Calu3 (cell line): Measurements from ENCODE around the gene CEP70. TPM values are rescaled to one million over a fixed set of nuclear protein-coding genes. Genes with fewer than 3 reads are reported as not detected.

Experiments
- BruUV-seq: library from RNA; stranded (reverse); fragments of 400-500 nt; replicated peaks from 2 replicates; lab custom pipeline; 2021; lab: Mats Ljungman, UMichigan
- CTCF ChIA-PET: fragments of 300-600 bp; sonication (Branson Sonifier 250); formaldehyde crosslinking; loops from one replicate; lab custom pipeline; 2022; ENCODE audit warnings: antibody characterized with exemption; lab: Charles Lee
- DNase-seq: peaks from one replicate; pipeline ENCODE4 v3.0.0; 2022
- H3K27ac Mint-ChIP-seq: one replicate; pipeline ENCODE4 v1.8.0; 2022; ENCODE audit warnings: mixed read lengths; ENCODE audit not compliant: unreplicated experiment
- H3K27me3 Mint-ChIP-seq: one replicate; pipeline ENCODE4 v1.8.0; 2022; ENCODE audit warnings: mixed read lengths; ENCODE audit not compliant: unreplicated experiment
- H3K36me3 Mint-ChIP-seq: one replicate; pipeline ENCODE4 v1.8.0; 2022; ENCODE audit warnings: mild to moderate bottlenecking, moderate library complexity, mixed read lengths; ENCODE audit not compliant: insufficient read depth, unreplicated experiment
- H3K4me1 Mint-ChIP-seq: one replicate; pipeline ENCODE4 v1.8.0; 2022; ENCODE audit warnings: mild to moderate bottlenecking, low read depth, mixed read lengths; ENCODE audit not compliant: unreplicated experiment
- H3K4me3 Mint-ChIP-seq: one replicate; pipeline ENCODE4 v1.8.0; 2022; ENCODE audit warnings: mild to moderate bottlenecking, low read depth, moderate library complexity, mixed read lengths; ENCODE audit not compliant: unreplicated experiment
- H3K9me3 Mint-ChIP-seq: one replicate; pipeline ENCODE4 v1.8.0; 2022; ENCODE audit warnings: low read depth, mixed read lengths; ENCODE audit not compliant: unreplicated experiment
- CTCF ChIP-seq: fragments of 200-600 bp; IDR thresholded peaks from one replicate; pipeline ENCODE4 v1.8.0; 2022; ENCODE audit warnings: antibody characterized with exemption; ENCODE audit not compliant: unreplicated experiment
- intact Hi-C: fragments of 100-400 bp; cut with micrococcal nuclease; formaldehyde crosslinking; loops from one replicate; pipeline ENCODE4 v1.10.0; 2022; ENCODE audit not compliant: unreplicated experiment
- total RNA-seq: library from RNA; stranded (reverse); gene quantifications from 2 replicates; pipeline ENCODE4 v1.2.3, GENCODE V29; 2022

CEP70 gene
- total RNA-seq, 1 experiment from 2014 or later = 99.1 TPM

- no peaks in the 10 kb centered on the region for H3K27me3 Mint-ChIP-seq
- no TSS peak for BruUV-seq
- no peaks in the 10 kb centered on the region for H3K9me3 Mint-ChIP-seq
- H3K27ac Mint-ChIP-seq = no peak overlapping the region
- no peak overlapping the region for H3K4me3 Mint-ChIP-seq
- peak; percentile 92 for TF ChIP-seq CTCF
- H3K4me1 Mint-ChIP-seq = no peaks in the 10 kb centered on the region
- DNase-seq = peak; percentile 79
- H3K36me3 Mint-ChIP-seq = no peaks in the 10 kb centered on the region
- intact Hi-C loops = loop anchor here (1.0 to 5.0 kb wide), 3 partner anchors 113 to 444 kb away; partner anchors contain the start of gene CEP70
- CTCF ChIA-PET = interaction anchor here (0.6 to 2.8 kb wide), 10 partner anchors 9 to 443 kb away, joined by 3 to 29 read pairs (median 4); partner anchors contain the start of gene CEP70
These were observed 114.6 kb downstream of the CEP70 start for GRCh38 chr3:138479438-138479863.

- no peaks in the 10 kb centered on the region for H3K27me3 Mint-ChIP-seq
- H3K4me1 Mint-ChIP-seq = no peaks in the 10 kb centered on the region
- BruUV-seq = no TSS peak
- intact Hi-C loops = loop anchor here (5.0 kb wide), 2 partner anchors 114 to 220 kb away; partner anchors contain the start of gene CEP70
- H3K36me3 Mint-ChIP-seq = no peaks in the 10 kb centered on the region
- no peak for DNase-seq
- TF ChIP-seq CTCF = no peak
- CTCF ChIA-PET = interaction anchor here (0.5 to 2.8 kb wide), 2 partner anchors 438 to 1519 kb away, joined by 4 to 29 read pairs; no protein-coding TSS in a partner anchor
- no peaks in the 10 kb centered on the region for H3K9me3 Mint-ChIP-seq
- no peak overlapping the region for H3K27ac Mint-ChIP-seq
- no peak overlapping the region for H3K4me3 Mint-ChIP-seq
These were observed 116.3 kb downstream of the CEP70 start for GRCh38 chr3:138477801-138478200.

GRCh38 chr3:138477120-138477519, 116.9 kb downstream of the CEP70 start:
- Mint-ChIP-seq H3K27me3 (no peaks in the 10 kb centered on the region), H3K36me3 (no peaks in the 10 kb centered on the region), H3K4me3 (no peak overlapping the region), H3K9me3 (no peaks in the 10 kb centered on the region), H3K4me1 (no peaks in the 10 kb centered on the region), H3K27ac (no peak overlapping the region)
- CTCF ChIA-PET = interaction anchor here (1.0 kb wide), 1 partner anchor 446 kb away, joined by 5 read pairs; no protein-coding TSS in a partner anchor
- BruUV-seq = no TSS peak
- no peak for DNase-seq
- no peak for TF ChIP-seq CTCF
- intact Hi-C loops = loop anchor here (5.0 kb wide), 2 partner anchors 115 to 220 kb away; partner anchors contain the start of gene CEP70

- no TSS peak for BruUV-seq
- intact Hi-C loops = loop anchor here (5.0 kb wide), 2 partner anchors 116 to 221 kb away; partner anchors contain the start of gene CEP70
- CTCF ChIA-PET = interaction anchor here (1.0 kb wide), 1 partner anchor 447 kb away, joined by 5 read pairs; no protein-coding TSS in a partner anchor
These were observed 117.5 kb downstream of the CEP70 start for GRCh38 chr3:138476526-138476925.

More at GRCh38 chr3:138476526-138476925, 117.5 kb downstream of the CEP70 start:
- Mint-ChIP-seq H3K9me3 (no peaks in the 10 kb centered on the region), H3K4me1 (no peaks in the 10 kb centered on the region), H3K27me3 (no peaks in the 10 kb centered on the region), H3K36me3 (no peaks in the 10 kb centered on the region), H3K27ac (no peak overlapping the region), H3K4me3 (no peak overlapping the region)
- no peak for TF ChIP-seq CTCF
- no peak for DNase-seq
